Measurements from ENCODE around the gene CSH2. TPM values are rescaled to one million over a fixed set of nuclear protein-coding genes. Genes with fewer than 3 reads are reported as not detected.
"Not testable (repeated sequence)": the region's sequence is repeated elsewhere in the genome, so short reads cannot be mapped to it uniquely, and the experiment has no call there.

CSH2 gene
- total RNA-seq, 1 experiment from 2014 or later: not detected

DNA sequence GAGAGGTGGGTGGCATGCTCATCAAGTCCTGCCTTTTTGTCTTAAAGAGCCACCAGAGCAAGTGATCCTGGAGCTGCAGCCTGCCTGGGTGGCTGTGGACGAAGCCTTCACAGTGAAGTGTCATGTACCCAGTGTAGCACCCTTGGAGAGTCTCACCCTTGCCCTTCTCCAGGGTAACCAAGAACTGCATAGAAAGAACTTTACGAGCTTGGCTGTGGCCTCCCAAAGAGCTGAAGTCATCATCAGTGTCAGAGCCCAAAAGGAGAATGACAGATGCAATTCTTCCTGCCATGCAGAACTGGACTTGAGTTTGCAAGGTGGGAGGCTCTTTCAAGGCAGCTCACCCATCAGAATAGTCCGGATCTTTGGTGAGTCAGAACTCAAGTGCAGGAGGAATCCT, 14.2 kb downstream of the CSH2 start:
- Histone ChIP-seq H3K23me2 (ENCODE audit: insufficient read length, low read depth, low read length, poor library complexity, severe bottlenecking) (no peaks in the 10 kb centered on the region), H2BK15ac (ENCODE audit: low read depth, low read length) (no peak overlapping the region), H4K20me1 (ENCODE audit: control insufficient read depth, insufficient read depth, insufficient read length) (no peaks in the 10 kb centered on the region), H3K18ac (ENCODE audit: insufficient read length, low read depth, low read length) (no peak overlapping the region), H2AFZ (ENCODE audit: low read length) (no peak overlapping the region), H3K79me1 (ENCODE audit: insufficient read depth, low read depth, low read length, poor library complexity, severe bottlenecking) (no peaks in the 10 kb centered on the region), H3K4me1 (ENCODE audit: insufficient read depth, low read length) (no peaks in the 10 kb centered on the region), H2BK20ac (ENCODE audit: low read depth, low read length, poor library complexity, severe bottlenecking) (no peak overlapping the region), H3K27ac (ENCODE audit: insufficient read length, low read depth, low read length) (no peak overlapping the region), H2BK12ac (ENCODE audit: insufficient read length, low read depth, low read length) (no peak overlapping the region), H3K4ac (ENCODE audit: low read depth, low read length) (no peak overlapping the region), H3K14ac (ENCODE audit: insufficient read depth, low read length) (no peak overlapping the region), H2BK120ac (ENCODE audit: low read depth, low read length, poor library complexity, severe bottlenecking) (no peak overlapping the region), H3T11ph (ENCODE audit: low read length) (no peak overlapping the region), H2BK5ac (ENCODE audit: insufficient read length, low read length) (no peak overlapping the region), H3K56ac (ENCODE audit: insufficient read length, low read depth, low read length) (no peak overlapping the region), H3K9me3 (ENCODE audit: control insufficient read depth, low read depth, low read length) (no peaks in the 10 kb centered on the region), H2AK5ac (ENCODE audit: insufficient read length, low read length) (no peak overlapping the region), H3K23ac (ENCODE audit: insufficient read length, low read depth, low read length) (no peak overlapping the region), H3K4me2 (ENCODE audit: insufficient read depth, insufficient read length, low read length) (no peak overlapping the region), H3K27me3 (ENCODE audit: insufficient read depth, low read length) (no peaks in the 10 kb centered on the region), H4K8ac (replicated peaks; ENCODE audit: insufficient read length, low read depth, low read length) (no peak overlapping the region), H4K91ac (ENCODE audit: insufficient read length, low read depth, low read length) (no peak overlapping the region), H4K5ac (ENCODE audit: insufficient read length, low read depth, low read length) (no peak overlapping the region), H3K79me2 (ENCODE audit: insufficient read depth, low read length) (no peaks in the 10 kb centered on the region), H3K9ac (ENCODE audit: extremely low read depth, insufficient read length, low read length) (no peak overlapping the region)
- DNase-seq: no peak
- Mint-ChIP-seq H3K9me3 (no peaks in the 10 kb centered on the region), H3K27me3 (ENCODE audit: low read depth) (peaks cover 23% of the 10 kb centered on the region), H3K36me3 (ENCODE audit: insufficient read depth in 1 of 3, low read depth in 3 of 3) (no peaks in the 10 kb centered on the region), H3K4me1 (no peaks in the 10 kb centered on the region), H3K27ac (no peak overlapping the region; a peak in 1 of 7 replicates), H3K4me3 (no peak overlapping the region; a peak in 1 of 5 replicates)
- no CpG with 5 or more reads among the region's 3 CpGs for WGBS (ENCODE audit: extremely low coverage, insufficient read length, low lambda C conversion rate)
- TF ChIP-seq, protein P1, sequence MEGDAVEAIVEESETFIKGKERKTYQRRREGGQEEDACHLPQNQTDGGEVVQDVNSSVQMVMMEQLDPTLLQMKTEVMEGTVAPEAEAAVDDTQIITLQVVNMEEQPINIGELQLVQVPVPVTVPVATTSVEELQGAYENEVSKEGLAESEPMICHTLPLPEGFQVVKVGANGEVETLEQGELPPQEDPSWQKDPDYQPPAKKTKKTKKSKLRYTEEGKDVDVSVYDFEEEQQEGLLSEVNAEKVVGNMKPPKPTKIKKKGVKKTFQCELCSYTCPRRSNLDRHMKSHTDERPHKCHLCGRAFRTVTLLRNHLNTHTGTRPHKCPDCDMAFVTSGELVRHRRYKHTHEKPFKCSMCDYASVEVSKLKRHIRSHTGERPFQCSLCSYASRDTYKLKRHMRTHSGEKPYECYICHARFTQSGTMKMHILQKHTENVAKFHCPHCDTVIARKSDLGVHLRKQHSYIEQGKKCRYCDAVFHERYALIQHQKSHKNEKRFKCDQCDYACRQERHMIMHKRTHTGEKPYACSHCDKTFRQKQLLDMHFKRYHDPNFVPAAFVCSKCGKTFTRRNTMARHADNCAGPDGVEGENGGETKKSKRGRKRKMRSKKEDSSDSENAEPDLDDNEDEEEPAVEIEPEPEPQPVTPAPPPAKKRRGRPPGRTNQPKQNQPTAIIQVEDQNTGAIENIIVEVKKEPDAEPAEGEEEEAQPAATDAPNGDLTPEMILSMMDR (conservative IDR thresholded peaks at IDR 0.05): no peak

DNA sequence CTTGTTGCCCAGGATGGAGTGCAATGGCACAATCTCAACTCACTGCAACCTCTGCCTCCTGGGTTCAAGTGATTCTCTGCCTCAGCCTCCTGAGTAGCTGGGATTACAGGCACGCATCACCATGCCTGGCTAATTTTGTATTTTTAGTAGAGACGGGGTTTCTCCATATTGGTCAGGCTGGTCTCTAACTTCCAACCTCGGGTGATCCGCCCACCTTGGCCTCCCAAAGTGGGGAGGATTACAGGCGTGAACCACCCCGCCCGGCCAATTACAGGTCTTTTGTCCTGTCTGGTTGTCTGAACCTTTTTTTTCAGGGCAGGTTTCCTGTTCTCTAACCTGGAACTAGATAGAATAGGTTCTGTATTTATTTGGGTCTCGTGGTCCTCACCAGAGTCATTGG, 17.1 kb downstream of the CSH2 start:
- not testable (repeated sequence) for H3K23me2 ChIP-seq (ENCODE audit: insufficient read length, low read depth, low read length, poor library complexity, severe bottlenecking); H2BK20ac ChIP-seq (ENCODE audit: low read depth, low read length, poor library complexity, severe bottlenecking); H4K8ac ChIP-seq (replicated peaks; ENCODE audit: insufficient read length, low read depth, low read length); H3K4me3 Mint-ChIP-seq; H2BK120ac ChIP-seq (ENCODE audit: low read depth, low read length, poor library complexity, severe bottlenecking); H2AFZ ChIP-seq (ENCODE audit: low read length); H3K79me1 ChIP-seq (ENCODE audit: insufficient read depth, low read depth, low read length, poor library complexity, severe bottlenecking); H3K27ac Mint-ChIP-seq; H3K9me3 Mint-ChIP-seq; H3K9me3 ChIP-seq (ENCODE audit: control insufficient read depth, low read depth, low read length); H2BK12ac ChIP-seq (ENCODE audit: insufficient read length, low read depth, low read length); H3K9ac ChIP-seq (ENCODE audit: extremely low read depth, insufficient read length, low read length); H3K27ac ChIP-seq (ENCODE audit: insufficient read length, low read depth, low read length); H3K14ac ChIP-seq (ENCODE audit: insufficient read depth, low read length); H3K18ac ChIP-seq (ENCODE audit: insufficient read length, low read depth, low read length); H3K4ac ChIP-seq (ENCODE audit: low read depth, low read length); H4K5ac ChIP-seq (ENCODE audit: insufficient read length, low read depth, low read length); H2BK15ac ChIP-seq (ENCODE audit: low read depth, low read length); H3K79me2 ChIP-seq (ENCODE audit: insufficient read depth, low read length); H3K4me2 ChIP-seq (ENCODE audit: insufficient read depth, insufficient read length, low read length); H2BK5ac ChIP-seq (ENCODE audit: insufficient read length, low read length); H3K23ac ChIP-seq (ENCODE audit: insufficient read length, low read depth, low read length); H2AK5ac ChIP-seq (ENCODE audit: insufficient read length, low read length); H4K91ac ChIP-seq (ENCODE audit: insufficient read length, low read depth, low read length); H3K4me1 ChIP-seq (ENCODE audit: insufficient read depth, low read length); H4K20me1 ChIP-seq (ENCODE audit: control insufficient read depth, insufficient read depth, insufficient read length); H3K4me1 Mint-ChIP-seq; H3T11ph ChIP-seq (ENCODE audit: low read length); DNase-seq; H3K56ac ChIP-seq (ENCODE audit: insufficient read length, low read depth, low read length); H3K27me3 ChIP-seq (ENCODE audit: insufficient read depth, low read length); H3K36me3 Mint-ChIP-seq (ENCODE audit: insufficient read depth in 1 of 3, low read depth in 3 of 3)
- H3K27me3 Mint-ChIP-seq (ENCODE audit: low read depth): peaks cover 34% of the 10 kb centered on the region
- no CpG with 5 or more reads among the region's 8 CpGs for WGBS (ENCODE audit: extremely low coverage, insufficient read length, low lambda C conversion rate)

All from H9 (cell line).